HepG2 (cell line): Measurements from ENCODE around the gene TSPAN11. TPM values are rescaled to one million over a fixed set of nuclear protein-coding genes. Genes with fewer than 3 reads are reported as not detected.

Experiments used
- ATAC-seq: fragments of 200-7000 bp; cut with Tn5 transposase; 3 replicates; pipeline ENCODE4 v1.9.1; 2020; ENCODE audit warnings: mild to moderate bottlenecking, moderate library complexity
- BruUV-seq: library from RNA; stranded (reverse); fragments of 400-500 nt; replicated peaks from 2 replicates; lab custom pipeline; 2021; lab: Mats Ljungman, UMichigan
- CTCF ChIA-PET: fragments of 300-600 bp; formaldehyde crosslinking; extraction: SDS; loops from one replicate; lab custom pipeline; 2021; ENCODE audit warnings: low total read pairs, inconsistent platforms, low intra/inter-chr PET ratio; lab: Yijun Ruan, JAX
- POLR2A ChIA-PET: fragments of 350-600 bp; sonication (Branson Sonifier 250); formaldehyde crosslinking; loops from one replicate; lab custom pipeline; 2020; ENCODE audit warnings: antibody characterized with exemption, inconsistent platforms; lab: Yijun Ruan, JAX
- DNase-seq: peaks from one replicate; pipeline ENCODE4 v3.0.0-alpha.2; 2015; ENCODE audit warnings: low spot score
- FAIRE-seq: peaks from 3 replicates; lab custom pipeline; 2011; peaks lifted over from hg19 to GRCh38; lab: Jason Lieb, UNC
- H2AFZ ChIP-seq: one replicate; pipeline ENCODE4 v1.6.1; 2011; ENCODE audit warnings: low read length, inconsistent platforms
- H3K27ac ChIP-seq: fragments of 300-600 bp; 3 replicates; pipeline ENCODE4 v1.8.0; 2011; ENCODE audit warnings: mixed run types, mild to moderate bottlenecking, mixed read lengths, low read length, inconsistent platforms; ENCODE audit not compliant: insufficient read depth; ENCODE audit errors: extremely low read length
- H3K27me3 ChIP-seq, 2 experiments: fragments of 200-600 bp in 1 of 2; 2 replicates in 1 of 2; 3 replicates in 1 of 2; pipeline versions ENCODE4 v1.6.0 to v1.8.0; 2011; ENCODE audit warnings: low read length in 2 of 2, mild to moderate bottlenecking in 2 of 2, moderate library complexity in 2 of 2, inconsistent platforms in 1 of 2; ENCODE audit not compliant: insufficient read depth in 2 of 2, control insufficient read depth in 1 of 2
- H3K36me3 ChIP-seq, 2 experiments: fragments of 200-600 bp in 1 of 2; replicated peaks in 1 of 2; 2 replicates in 1 of 2; 3 replicates in 1 of 2; pipeline versions ENCODE4 v1.5.1 to v1.8.0; 2011; ENCODE audit warnings: low read length in 2 of 2, inconsistent platforms in 1 of 2; ENCODE audit not compliant: insufficient read depth in 2 of 2, control insufficient read depth in 1 of 2
- H3K4me1 ChIP-seq: 2 replicates; pipeline ENCODE4 v1.5.1; 2012; ENCODE audit warnings: low read length, inconsistent platforms; ENCODE audit not compliant: insufficient read depth
- H3K4me2 ChIP-seq: 2 replicates; pipeline ENCODE4 v1.6.0; 2011; ENCODE audit warnings: low read depth, low read length, inconsistent platforms
- H3K4me3 ChIP-seq, 3 experiments: fragments of 200-600 bp in 1 of 3; sonication (generic), shearing (Covaris generic) in 1 of 3; replicated peaks in 1 of 3; 2 replicates each; pipeline ENCODE4 v1.5.1; 2011 to 2016; ENCODE audit warnings: low read length in 3 of 3, inconsistent platforms in 2 of 3, low read depth in 2 of 3, mild to moderate bottlenecking in 2 of 3, control low read depth in 1 of 3, mixed read lengths in 1 of 3; ENCODE audit not compliant: insufficient read depth in 1 of 3
- H3K79me2 ChIP-seq: one replicate; pipeline ENCODE4 v1.6.1; 2011; ENCODE audit warnings: low read length, inconsistent platforms; ENCODE audit not compliant: insufficient read depth
- H3K9ac ChIP-seq: 2 replicates; pipeline ENCODE4 v1.6.0; 2011; ENCODE audit warnings: mild to moderate bottlenecking, low read depth, low read length, inconsistent platforms; ENCODE audit not compliant: insufficient read depth
- H3K9me3 ChIP-seq: 2 replicates; pipeline ENCODE4 v1.5.1; 2012; ENCODE audit warnings: mild to moderate bottlenecking, low read length
- H4K20me1 ChIP-seq: 2 replicates; pipeline ENCODE4 v1.6.0; 2011; ENCODE audit warnings: inconsistent platforms, mild to moderate bottlenecking, low read length, moderate library complexity; ENCODE audit not compliant: insufficient read depth
- ARNTL ChIP-seq: sonication (generic); formaldehyde crosslinking; IDR thresholded peaks from 2 replicates; pipeline ENCODE4 v1.4.0; 2020; ENCODE audit warnings: mild to moderate bottlenecking, missing genetic modification reagents
- JUNB ChIP-seq: sonication (generic); formaldehyde crosslinking; IDR thresholded peaks from 2 replicates; pipeline ENCODE4 v1.8.0; 2022; ENCODE audit warnings: missing genetic modification reagents, mild to moderate bottlenecking, borderline replicate concordance
- TGIF2 ChIP-seq: IDR thresholded peaks from 2 replicates; pipeline ENCODE4 v1.6.1; 2016; ENCODE audit warnings: control low read depth, missing compliant biosample characterization
- ZNF589 ChIP-seq: sonication (generic); formaldehyde crosslinking; conservative IDR thresholded peaks from 2 replicates; pipeline ENCODE4 v1.8.0; 2022; ENCODE audit warnings: mild to moderate bottlenecking, moderate library complexity, missing genetic modification reagents
- WGBS: methylation state at CpG from one replicate; pipeline ENCODE4 v1.1.6; 2017; ENCODE audit warnings: low lambda C conversion rate; 5-methylcytosine and 5-hydroxymethylcytosine counted together
- in situ Hi-C: cut with HindIII; loops from 2 replicates; pipeline ENCODE4 v1.10.0; 2017; ENCODE audit warnings: low pct_unique_long_range_greater_than_20kb; ENCODE audit not compliant: extremely low pct_ligation_motif_present
- intact Hi-C: fragments of 100-400 bp; cut with micrococcal nuclease; formaldehyde crosslinking; loops from one replicate; pipeline ENCODE4 v1.10.0; 2022; ENCODE audit not compliant: unreplicated experiment
- polyA plus RNA-seq, 8 experiments: library from polyadenylated mRNA; depleted of rRNA in 3 of 8; stranded (reverse) in 7 of 8; unstranded in 1 of 8; fragments of >200 nt; fragmentation: Illumina TruSeq in 4 of 8; extraction: Trizol in 4 of 8; gene quantifications; 2 replicates each; pipeline versions ENCODE4 v1.2.1 to v1.2.3, GENCODE V29; 2011 to 2016; ENCODE audit warnings: low read depth in 4 of 8, missing spikeins in 1 of 8, mixed read lengths in 1 of 8; ENCODE audit not compliant: insufficient read depth in 1 of 8
- total RNA-seq, 5 experiments: library from RNA; depleted of rRNA; stranded (reverse); fragments of >200 nt; fragmentation: Illumina TruSeq; extraction: Trizol; gene quantifications; 2 replicates each; pipeline ENCODE4 v1.2.3, GENCODE V29; 2016; ENCODE audit warnings: low read depth in 1 of 5
- TF ChIP-seq, protein P1 (sequence below): sonication (generic); formaldehyde crosslinking; IDR thresholded peaks from 2 replicates; pipeline ENCODE4 v1.8.0; 2022; ENCODE audit warnings: missing genetic modification reagents, mild to moderate bottlenecking, moderate library complexity, borderline replicate concordance
- TF ChIP-seq, protein P2 (sequence below): sonication (generic); formaldehyde crosslinking; IDR thresholded peaks from 2 replicates; pipeline ENCODE4 v1.9.0; 2021; ENCODE audit warnings: missing genetic modification reagents, borderline replicate concordance

Gene TSPAN11
- total and polyA plus RNA-seq, 2 of the 13 experiments (the other 11 are each of a cell fraction or from before 2014, with no cell fraction given): 0.01 to 0.07 TPM

DNA sequence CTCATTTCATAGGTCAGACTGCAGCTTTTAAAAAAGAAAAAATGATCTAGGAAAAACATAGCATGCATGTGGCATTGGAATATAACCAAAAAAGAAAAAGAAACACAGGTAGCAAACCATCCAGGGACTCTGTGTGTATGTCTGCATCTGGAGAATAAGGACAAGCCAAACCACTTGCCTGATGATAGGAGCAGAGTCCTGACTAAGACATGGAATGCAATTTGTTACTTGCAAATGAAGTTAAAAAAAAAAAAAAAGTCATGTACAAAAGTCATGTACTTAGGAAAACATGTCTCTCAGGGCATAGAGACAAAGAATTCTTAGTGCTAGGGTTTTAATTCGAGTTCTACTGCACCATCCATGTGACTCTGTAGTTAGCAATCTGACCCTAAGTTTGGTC is 15.9 kb downstream of the TSPAN11 start:
- POLR2A ChIA-PET: no interaction called here
- 0% methylated on average over 1 of the region's 1 CpG for WGBS
- no TSS peak for BruUV-seq

More for the DNA sequence above, 15.9 kb downstream of the TSPAN11 start:
- CTCF ChIA-PET: no interaction called here
- Histone ChIP-seq H3K9me3 (no peaks in the 10 kb centered on the region), H3K4me3 (no peak overlapping the region), H3K79me2 (no peaks in the 10 kb centered on the region), H2AFZ (no peak overlapping the region), H3K27me3 (no peaks in the 10 kb centered on the region; a peak in 1 of 5 replicates), H4K20me1 (no peaks in the 10 kb centered on the region), H3K36me3 (no peaks in the 10 kb centered on the region), H3K27ac (no peak overlapping the region), H3K4me1 (no peaks in the 10 kb centered on the region), H3K9ac (no peak overlapping the region), H3K4me2 (no peak overlapping the region)
- DNase-seq (no peak), ATAC-seq (no peak), FAIRE-seq (no peak)
- intact Hi-C loops (no loop called here), in situ Hi-C loops (no loop called here)
- TF ChIP-seq ZNF589 (CRISPR knock-in tag): no peak
- TF ChIP-seq, protein P1, sequence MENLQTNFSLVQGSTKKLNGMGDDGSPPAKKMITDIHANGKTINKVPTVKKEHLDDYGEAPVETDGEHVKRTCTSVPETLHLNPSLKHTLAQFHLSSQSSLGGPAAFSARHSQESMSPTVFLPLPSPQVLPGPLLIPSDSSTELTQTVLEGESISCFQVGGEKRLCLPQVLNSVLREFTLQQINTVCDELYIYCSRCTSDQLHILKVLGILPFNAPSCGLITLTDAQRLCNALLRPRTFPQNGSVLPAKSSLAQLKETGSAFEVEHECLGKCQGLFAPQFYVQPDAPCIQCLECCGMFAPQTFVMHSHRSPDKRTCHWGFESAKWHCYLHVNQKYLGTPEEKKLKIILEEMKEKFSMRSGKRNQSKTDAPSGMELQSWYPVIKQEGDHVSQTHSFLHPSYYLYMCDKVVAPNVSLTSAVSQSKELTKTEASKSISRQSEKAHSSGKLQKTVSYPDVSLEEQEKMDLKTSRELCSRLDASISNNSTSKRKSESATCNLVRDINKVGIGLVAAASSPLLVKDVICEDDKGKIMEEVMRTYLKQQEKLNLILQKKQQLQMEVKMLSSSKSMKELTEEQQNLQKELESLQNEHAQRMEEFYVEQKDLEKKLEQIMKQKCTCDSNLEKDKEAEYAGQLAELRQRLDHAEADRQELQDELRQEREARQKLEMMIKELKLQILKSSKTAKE: no peak
- TF ChIP-seq TGIF2 (CRISPR knock-in tag): no peak
- TF ChIP-seq, protein P2, sequence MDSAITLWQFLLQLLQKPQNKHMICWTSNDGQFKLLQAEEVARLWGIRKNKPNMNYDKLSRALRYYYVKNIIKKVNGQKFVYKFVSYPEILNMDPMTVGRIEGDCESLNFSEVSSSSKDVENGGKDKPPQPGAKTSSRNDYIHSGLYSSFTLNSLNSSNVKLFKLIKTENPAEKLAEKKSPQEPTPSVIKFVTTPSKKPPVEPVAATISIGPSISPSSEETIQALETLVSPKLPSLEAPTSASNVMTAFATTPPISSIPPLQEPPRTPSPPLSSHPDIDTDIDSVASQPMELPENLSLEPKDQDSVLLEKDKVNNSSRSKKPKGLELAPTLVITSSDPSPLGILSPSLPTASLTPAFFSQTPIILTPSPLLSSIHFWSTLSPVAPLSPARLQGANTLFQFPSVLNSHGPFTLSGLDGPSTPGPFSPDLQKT (CRISPR knock-in tag): no peak
- no peak for TF ChIP-seq ARNTL (CRISPR knock-in tag)
- no peak for TF ChIP-seq JUNB (CRISPR knock-in tag)
